GM12878 (cell line): ENCODE measurements around the gene QSOX2. TPM values are rescaled to one million over a fixed set of nuclear protein-coding genes. Genes with fewer than 3 reads are reported as not detected.

ENCODE experiments used
- ATAC-seq: fragments of 200-7000 bp; cut with Tn5 transposase; 3 replicates; pipeline ENCODE4 v1.9.1; 2020; ENCODE audit warnings: mild to moderate bottlenecking, moderate library complexity
- BruUV-seq: library from RNA; stranded (reverse); fragments of 400-500 nt; replicated peaks from 2 replicates; lab custom pipeline; 2021; lab: Mats Ljungman, UMichigan
- CTCF ChIA-PET: fragments of 300-600 bp; sonication (Branson Sonifier 250); formaldehyde crosslinking; extraction: SDS; loops from one replicate; lab custom pipeline; 2021; ENCODE audit warnings: inconsistent platforms; lab: Yijun Ruan, JAX
- POLR2A ChIA-PET: fragments of 350-600 bp; formaldehyde crosslinking; extraction: SDS; loops from one replicate; lab custom pipeline; 2021; ENCODE audit warnings: inconsistent platforms; lab: Charles Lee
- RAD21 ChIA-PET: fragments of 300-600 bp; sonication (Branson Sonifier 250); formaldehyde crosslinking; loops from one replicate; lab custom pipeline; 2023; ENCODE audit warnings: antibody characterized with exemption; ENCODE audit not compliant: unreplicated experiment; lab: Charles Lee
- SMC1A ChIA-PET: fragments of 300-600 bp; sonication (Branson Sonifier 250); formaldehyde crosslinking; loops from one replicate; lab custom pipeline; 2023; ENCODE audit not compliant: unreplicated experiment, uncharacterized antibody; lab: Charles Lee
- DNase-seq: peaks from one replicate; pipeline ENCODE4 v3.0.0-alpha.2; 2011; ENCODE audit warnings: low read depth, low spot score
- FAIRE-seq: peaks from 3 replicates; lab custom pipeline; 2011; peaks lifted over from hg19 to GRCh38; lab: Jason Lieb, UNC
- H2AFZ ChIP-seq: 2 replicates; pipeline ENCODE4 v1.6.0; 2011; ENCODE audit warnings: low read depth, low read length, control low read depth; ENCODE audit not compliant: control insufficient read depth
- H3K27ac ChIP-seq: 2 replicates; pipeline ENCODE4 v1.5.1; 2011; ENCODE audit warnings: control low read depth; ENCODE audit not compliant: control insufficient read depth, insufficient read depth
- H3K27me3 ChIP-seq, 2 experiments: replicated peaks in 1 of 2; 2 replicates each; pipeline versions ENCODE4 v1.6.0 to v1.6.1; 2011; ENCODE audit warnings: low read length in 1 of 2; ENCODE audit not compliant: control insufficient read depth in 2 of 2, insufficient read depth in 2 of 2
- H3K36me3 ChIP-seq, 2 experiments: 2 replicates each; pipeline ENCODE4 v1.5.1; 2011; ENCODE audit warnings: low read length in 1 of 2; ENCODE audit not compliant: control insufficient read depth in 2 of 2, insufficient read depth in 2 of 2
- H3K4me1 ChIP-seq: 2 replicates; pipeline ENCODE4 v1.6.1; 2011; ENCODE audit warnings: mild to moderate bottlenecking, low read length, moderate library complexity, mixed read lengths; ENCODE audit not compliant: control insufficient read depth, insufficient read depth
- H3K4me2 ChIP-seq: 2 replicates; pipeline ENCODE4 v1.6.0; 2011; ENCODE audit warnings: control low read depth; ENCODE audit not compliant: control insufficient read depth, insufficient read depth
- H3K4me3 ChIP-seq: fragments of 200-600 bp; sonication (generic); 2 replicates; pipeline ENCODE4 v1.5.1; 2016
- H3K79me2 ChIP-seq: 2 replicates; pipeline ENCODE4 v1.6.0; 2011; ENCODE audit warnings: low read length; ENCODE audit not compliant: control insufficient read depth, insufficient read depth
- H3K9ac ChIP-seq: 2 replicates; pipeline ENCODE4 v1.8.0; 2011; ENCODE audit warnings: low read length, control low read depth, mixed read lengths; ENCODE audit not compliant: control insufficient read depth, insufficient read depth
- H3K9me3 ChIP-seq: replicated peaks from 3 replicates; pipeline ENCODE4 v1.5.1; 2011; ENCODE audit warnings: mild to moderate bottlenecking, low read length; ENCODE audit not compliant: control insufficient read depth, insufficient read depth
- H4K20me1 ChIP-seq: 2 replicates; pipeline ENCODE4 v1.6.0; 2011; ENCODE audit not compliant: control insufficient read depth, insufficient read depth
- EED ChIP-seq: sonication (generic); IDR thresholded peaks from 2 replicates; pipeline ENCODE4 v1.6.1; 2016; ENCODE audit warnings: antibody characterized with exemption, low read depth
- JUNB ChIP-seq: IDR thresholded peaks from 2 replicates; pipeline ENCODE4 v1.6.1; 2016; ENCODE audit warnings: antibody characterized with exemption, mild to moderate bottlenecking
- RB1 ChIP-seq: fragments of 450-650 bp; formaldehyde crosslinking; IDR thresholded peaks from 2 replicates; pipeline ENCODE4 v1.6.1; 2017; ENCODE audit warnings: mild to moderate bottlenecking, borderline replicate concordance
- RELA ChIP-seq: fragments of 450-650 bp; IDR thresholded peaks from 2 replicates; pipeline ENCODE4 v1.8.0; 2014; ENCODE audit warnings: borderline replicate concordance; ENCODE audit not compliant: partially characterized antibody
- SRF ChIP-seq, 2 experiments: IDR thresholded peaks; 2 replicates each; pipeline ENCODE4 v1.6.1; 2011; ENCODE audit warnings: low read depth in 2 of 2, low read length in 2 of 2, mild to moderate bottlenecking in 1 of 2, moderate library complexity in 1 of 2
- TBL1XR1 ChIP-seq: IDR thresholded peaks from 2 replicates; pipeline ENCODE4 v1.6.1; 2012; ENCODE audit warnings: low read depth, low read length, improper control_type of control experiment
- ZBED1 ChIP-seq: IDR thresholded peaks from 2 replicates; pipeline ENCODE4 v1.6.1; 2016; ENCODE audit warnings: borderline replicate concordance
- WGBS: methylation state at CpG from one replicate; pipeline ENCODE4 v1.1.6; 2016; ENCODE audit warnings: low lambda C conversion rate; ENCODE audit not compliant: insufficient replicate concordance, insufficient coverage; ENCODE audit errors: missing lambda C conversion rate; 5-methylcytosine and 5-hydroxymethylcytosine counted together
- in situ Hi-C: fragments of 300-500 bp; cut with MboI; formaldehyde crosslinking; loops from 9 replicates; pipeline ENCODE4 v1.14.3; 2018; ENCODE audit warnings: mixed read lengths
- intact Hi-C: fragments of 100-400 bp; cut with micrococcal nuclease; formaldehyde crosslinking; loops from one replicate; pipeline ENCODE4 v1.14.2; 2022; ENCODE audit not compliant: unreplicated experiment
- polyA plus RNA-seq, 11 experiments: library from polyadenylated mRNA; depleted of rRNA in 4 of 11; unstranded in 6 of 11; stranded (reverse) in 5 of 11; fragments of >200 nt; fragmentation: Nextera tagmentation in 4 of 11; fragmentation: Illumina TruSeq in 1 of 11; extraction: Ambion mirVana in 4 of 11; extraction: Trizol in 1 of 11; gene quantifications; 1 replicate in 1 of 11; 2 replicates in 10 of 11; pipeline versions ENCODE4 v1.2.1 to v1.2.3, GENCODE V29; 2011 to 2016; ENCODE audit warnings: inconsistent platforms in 2 of 11, missing spikeins in 2 of 11, low read depth in 1 of 11
- total RNA-seq, 4 experiments: library from RNA; depleted of rRNA in 3 of 4; stranded (reverse); fragments of >200 nt in 3 of 4; fragmentation: Illumina TruSeq in 1 of 4; extraction: Trizol in 1 of 4; gene quantifications; 2 replicates each; pipeline versions ENCODE4 v1.2.1 to v1.2.3, GENCODE V29; 2013 to 2021
- TF ChIP-seq, protein P1 (sequence below): fragments of 450-650 bp; IDR thresholded peaks from 2 replicates; pipeline ENCODE4 v1.6.1; 2016; ENCODE audit warnings: mild to moderate bottlenecking
- TF ChIP-seq, protein P2 (sequence below): fragments of 450-650 bp; IDR thresholded peaks from 2 replicates; pipeline ENCODE4 v1.6.1; 2017; ENCODE audit warnings: mild to moderate bottlenecking, moderate library complexity

Gene QSOX2
- total and polyA plus RNA-seq, 10 of the 15 experiments (the other 5 are each of a cell fraction or from before 2014, with no cell fraction given), result 0.34 to 16.1 (median 8.2) TPM

- Histone ChIP-seq H3K9me3 (no peaks in the 10 kb centered on the region; the same call in 2 of the 3 replicates), H3K4me3 (no peak overlapping the region), H4K20me1 (no peaks in the 10 kb centered on the region; the same call in 1 of the 2 replicates), H2AFZ (no peak overlapping the region), H3K27me3 (no peaks in the 10 kb centered on the region), H3K9ac (no peak overlapping the region), H3K4me1 (no peaks in the 10 kb centered on the region), H3K27ac (no peak overlapping the region), H3K79me2 (no peaks in the 10 kb centered on the region), H3K36me3 (peaks cover 12 to 17% of the 10 kb centered on the region in 2 experiments), H3K4me2 (no peak overlapping the region)
- SMC1A ChIA-PET, result no interaction called here
- POLR2A ChIA-PET, result no interaction called here
- no peak for FAIRE-seq
- intact Hi-C loops (no loop called here), in situ Hi-C loops (no loop called here)
- TF ChIP-seq, protein P1, sequence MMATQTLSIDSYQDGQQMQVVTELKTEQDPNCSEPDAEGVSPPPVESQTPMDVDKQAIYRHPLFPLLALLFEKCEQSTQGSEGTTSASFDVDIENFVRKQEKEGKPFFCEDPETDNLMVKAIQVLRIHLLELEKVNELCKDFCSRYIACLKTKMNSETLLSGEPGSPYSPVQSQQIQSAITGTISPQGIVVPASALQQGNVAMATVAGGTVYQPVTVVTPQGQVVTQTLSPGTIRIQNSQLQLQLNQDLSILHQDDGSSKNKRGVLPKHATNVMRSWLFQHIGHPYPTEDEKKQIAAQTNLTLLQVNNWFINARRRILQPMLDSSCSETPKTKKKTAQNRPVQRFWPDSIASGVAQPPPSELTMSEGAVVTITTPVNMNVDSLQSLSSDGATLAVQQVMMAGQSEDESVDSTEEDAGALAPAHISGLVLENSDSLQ, result no peak
- TF ChIP-seq RELA (no peak), SRF (IDR thresholded peaks at IDR 0.05; ENCODE audit: low read depth in 2 of 2, low read length in 2 of 2) (no peak), ZBED1 (no peak), RB1 (no peak), EED (no peak), TBL1XR1 (no peak), JUNB (no peak)
- TF ChIP-seq, protein P2, sequence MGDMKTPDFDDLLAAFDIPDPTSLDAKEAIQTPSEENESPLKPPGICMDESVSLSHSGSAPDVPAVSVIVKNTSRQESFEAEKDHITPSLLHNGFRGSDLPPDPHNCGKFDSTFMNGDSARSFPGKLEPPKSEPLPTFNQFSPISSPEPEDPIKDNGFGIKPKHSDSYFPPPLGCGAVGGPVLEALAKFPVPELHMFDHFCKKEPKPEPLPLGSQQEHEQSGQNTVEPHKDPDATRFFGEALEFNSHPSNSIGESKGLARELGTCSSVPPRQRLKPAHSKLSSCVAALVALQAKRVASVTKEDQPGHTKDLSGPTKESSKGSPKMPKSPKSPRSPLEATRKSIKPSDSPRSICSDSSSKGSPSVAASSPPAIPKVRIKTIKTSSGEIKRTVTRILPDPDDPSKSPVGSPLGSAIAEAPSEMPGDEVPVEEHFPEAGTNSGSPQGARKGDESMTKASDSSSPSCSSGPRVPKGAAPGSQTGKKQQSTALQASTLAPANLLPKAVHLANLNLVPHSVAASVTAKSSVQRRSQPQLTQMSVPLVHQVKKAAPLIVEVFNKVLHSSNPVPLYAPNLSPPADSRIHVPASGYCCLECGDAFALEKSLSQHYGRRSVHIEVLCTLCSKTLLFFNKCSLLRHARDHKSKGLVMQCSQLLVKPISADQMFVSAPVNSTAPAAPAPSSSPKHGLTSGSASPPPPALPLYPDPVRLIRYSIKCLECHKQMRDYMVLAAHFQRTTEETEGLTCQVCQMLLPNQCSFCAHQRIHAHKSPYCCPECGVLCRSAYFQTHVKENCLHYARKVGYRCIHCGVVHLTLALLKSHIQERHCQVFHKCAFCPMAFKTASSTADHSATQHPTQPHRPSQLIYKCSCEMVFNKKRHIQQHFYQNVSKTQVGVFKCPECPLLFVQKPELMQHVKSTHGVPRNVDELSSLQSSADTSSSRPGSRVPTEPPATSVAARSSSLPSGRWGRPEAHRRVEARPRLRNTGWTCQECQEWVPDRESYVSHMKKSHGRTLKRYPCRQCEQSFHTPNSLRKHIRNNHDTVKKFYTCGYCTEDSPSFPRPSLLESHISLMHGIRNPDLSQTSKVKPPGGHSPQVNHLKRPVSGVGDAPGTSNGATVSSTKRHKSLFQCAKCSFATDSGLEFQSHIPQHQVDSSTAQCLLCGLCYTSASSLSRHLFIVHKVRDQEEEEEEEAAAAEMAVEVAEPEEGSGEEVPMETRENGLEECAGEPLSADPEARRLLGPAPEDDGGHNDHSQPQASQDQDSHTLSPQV, result no peak
- no peak for DNase-seq
- 97% methylated on average over 13 of the region's 16 CpGs for WGBS
- CTCF ChIA-PET, result no interaction called here
- no TSS peak for BruUV-seq
- RAD21 ChIA-PET, result no interaction called here
- ATAC-seq, result no peak
Observed at GRCh38 chr9:136210276-136210675, 35.3 kb downstream of the QSOX2 start.
